ENCODE data around the gene PTK7.
"Not testable (repeated sequence)": the region's sequence is repeated elsewhere in the genome, so short reads cannot be mapped to it uniquely, and the experiment has no call there.

Gene PTK7

GRCh38 chr6:43088654-43089056 is 12.5 kb downstream of the PTK7 start:
- DNase-seq = no peak

GRCh38 chr6:43089467-43089866 is 13.4 kb downstream of the PTK7 start:
- no peak for DNase-seq

GRCh38 chr6:43089874-43090558 is 13.9 kb downstream of the PTK7 start:
- no peak for DNase-seq

- no peak for DNase-seq
These were observed 14.4 kb downstream of the PTK7 start for GRCh38 chr6:43090559-43090956.

- no peak for DNase-seq
These were observed 14.9 kb downstream of the PTK7 start for GRCh38 chr6:43091020-43091419.

- no peak for DNase-seq
These were observed 15.4 kb downstream of the PTK7 start for GRCh38 chr6:43091436-43091991.

GRCh38 chr6:43092635-43093034 is 16.5 kb downstream of the PTK7 start:
- DNase-seq = no peak

GRCh38 chr6:43093436-43094289 is 17.5 kb downstream of the PTK7 start:
- no peak for DNase-seq

- DNase-seq = no peak
These were observed 19.8 kb downstream of the PTK7 start for GRCh38 chr6:43095939-43096338.

GRCh38 chr6:43096451-43097097 is 20.5 kb downstream of the PTK7 start:
- DNase-seq = no peak

- no peak for DNase-seq
These were observed 21.0 kb downstream of the PTK7 start for GRCh38 chr6:43097098-43097489.

GRCh38 chr6:43097502-43097901 is 21.4 kb downstream of the PTK7 start:
- DNase-seq = no peak

GRCh38 chr6:43101497-43101896 is 25.4 kb downstream of the PTK7 start:
- DNase-seq = no peak

- no peak for DNase-seq
These were observed 27.3 kb downstream of the PTK7 start for GRCh38 chr6:43103253-43103876.

GRCh38 chr6:43105538-43106222 is 29.6 kb downstream of the PTK7 start:
- DNase-seq = no peak

- no peak for DNase-seq
These were observed 31.4 kb downstream of the PTK7 start for GRCh38 chr6:43107344-43108062.

GRCh38 chr6:43113431-43114260 is 37.5 kb downstream of the PTK7 start:
- DNase-seq = no peak

- DNase-seq = no peak
These were observed 39.3 kb downstream of the PTK7 start for GRCh38 chr6:43115365-43115764.

GRCh38 chr6:43117466-43117865 is 41.4 kb downstream of the PTK7 start:
- not testable (repeated sequence) for DNase-seq

GRCh38 chr6:43119482-43119881 is 43.4 kb downstream of the PTK7 start:
- no peak for DNase-seq

All from activated gamma-delta T cell treated with Interleukin-2 at 50 U/mL for 16 hours (primary cell).